ENCODE results near the gene TPSB2.

TPSB2 gene

GRCh38 chr16:1222553-1223354, 7.2 kb downstream of the TPSB2 start:
- TF ChIP-seq CTCF (IDR thresholded peaks at IDR 0.05; ENCODE audit: low read depth, low read length): no peak
- no peaks in the 10 kb centered on the region for H3K4me1 ChIP-seq
- no peaks in the 10 kb centered on the region for H3K9me3 ChIP-seq
- no peaks in the 10 kb centered on the region for H3K36me3 ChIP-seq
- H3K27me3 ChIP-seq: peaks cover 4% of the 10 kb centered on the region; the same call in 1 of the 2 replicates
- DNase-seq: no peak
- no peak overlapping the region for H3K4me3 ChIP-seq (ENCODE audit: low read depth, low read length)

- no peaks in the 10 kb centered on the region for H3K36me3 ChIP-seq
- no peak for TF ChIP-seq CTCF (IDR thresholded peaks at IDR 0.05; ENCODE audit: low read depth, low read length)
- H3K9me3 ChIP-seq: no peaks in the 10 kb centered on the region
- DNase-seq: no peak
- no peaks in the 10 kb centered on the region for H3K4me1 ChIP-seq
- no peak overlapping the region for H3K4me3 ChIP-seq (ENCODE audit: low read depth, low read length)
- H3K27me3 ChIP-seq: peaks cover 4% of the 10 kb centered on the region; the same call in 1 of the 2 replicates
These were observed 8.1 kb downstream of the TPSB2 start for GRCh38 chr16:1221628-1222552.

GRCh38 chr16:1220841-1221627, 8.9 kb downstream of the TPSB2 start:
- H3K27me3 ChIP-seq: peaks cover 4% of the 10 kb centered on the region; the same call in 1 of the 2 replicates
- no peak for TF ChIP-seq CTCF (IDR thresholded peaks at IDR 0.05; ENCODE audit: low read depth, low read length)
- H3K4me1 ChIP-seq: no peaks in the 10 kb centered on the region

GRCh38 chr16:1220098-1220728, 9.8 kb downstream of the TPSB2 start:
- Histone ChIP-seq H3K36me3 (no peaks in the 10 kb centered on the region), H3K4me1 (no peaks in the 10 kb centered on the region), H3K9me3 (no peaks in the 10 kb centered on the region), H3K4me3 (ENCODE audit: low read depth, low read length) (no peak overlapping the region), H3K27me3 (peaks cover 4% of the 10 kb centered on the region; the same call in 1 of the 2 replicates)
- no peak for TF ChIP-seq CTCF (IDR thresholded peaks at IDR 0.05; ENCODE audit: low read depth, low read length)
- DNase-seq: no peak

More at GRCh38 chr16:1220841-1221627, 8.9 kb downstream of the TPSB2 start:
- no peaks in the 10 kb centered on the region for H3K36me3 ChIP-seq
- no peaks in the 10 kb centered on the region for H3K9me3 ChIP-seq
- no peak overlapping the region for H3K4me3 ChIP-seq (ENCODE audit: low read depth, low read length)
- DNase-seq: no peak

- no peak for TF ChIP-seq CTCF (IDR thresholded peaks at IDR 0.05; ENCODE audit: low read depth, low read length)
- no peak for DNase-seq
These were observed 10.9 kb downstream of the TPSB2 start for GRCh38 chr16:1218930-1219611.

More at GRCh38 chr16:1218930-1219611, 10.9 kb downstream of the TPSB2 start:
- Histone ChIP-seq H3K4me3 (ENCODE audit: low read depth, low read length) (no peak overlapping the region), H3K4me1 (no peaks in the 10 kb centered on the region), H3K9me3 (no peaks in the 10 kb centered on the region), H3K36me3 (no peaks in the 10 kb centered on the region), H3K27me3 (peaks cover 4% of the 10 kb centered on the region; the same call in 1 of the 2 replicates)

Data from BE2C (cell line).